Activated CD8-positive, alpha-beta T cell treated with anti-CD3 and anti-CD28 coated beads, Interleukin-2, amount 10 ng/mL, durations not matched to agents 7 days and 5 days (primary cell): ENCODE measurements around the gene NEK10. TPM values are rescaled to one million over a fixed set of nuclear protein-coding genes. Genes with fewer than 3 reads are reported as not detected.
A peak's percentile ranks its signal among the peaks of the same experiment; 100 is the strongest.

Experiments
- ATAC-seq: fragments of 150-1000 bp; cut with Tn5 transposase; one replicate; pipeline ENCODE4 v1.10.0; 2021; ENCODE audit warnings: moderate library complexity
- CTCF ChIA-PET: fragments of 350-600 bp; sonication (Branson Sonifier 250); formaldehyde crosslinking; loops from one replicate; lab custom pipeline; 2021; ENCODE audit warnings: antibody characterized with exemption; lab: Charles Lee
- POLR2A ChIA-PET: fragments of 350-600 bp; sonication (Branson Sonifier 250); formaldehyde crosslinking; loops from one replicate; lab custom pipeline; 2021; ENCODE audit warnings: antibody characterized with exemption; lab: Charles Lee
- DNase-seq: peaks from one replicate; pipeline ENCODE4 v3.0.0-alpha.2; 2020
- H3K27ac Mint-ChIP-seq: one replicate; pipeline ENCODE4 v1.8.0; 2021; ENCODE audit warnings: mild to moderate bottlenecking, mixed read lengths
- H3K27me3 Mint-ChIP-seq: one replicate; pipeline ENCODE4 v1.8.0; 2021; ENCODE audit warnings: low read depth, mixed read lengths
- H3K36me3 Mint-ChIP-seq: one replicate; pipeline ENCODE4 v1.8.0; 2021; ENCODE audit warnings: low read depth, mixed read lengths
- H3K4me1 Mint-ChIP-seq: one replicate; pipeline ENCODE4 v1.8.0; 2021; ENCODE audit warnings: low read depth, mixed read lengths
- H3K4me3 Mint-ChIP-seq: one replicate; pipeline ENCODE4 v1.8.0; 2021; ENCODE audit warnings: mild to moderate bottlenecking, mixed read lengths
- H3K9me3 Mint-ChIP-seq: one replicate; pipeline ENCODE4 v1.8.0; 2022; ENCODE audit warnings: mixed read lengths; ENCODE audit not compliant: insufficient read depth
- total RNA-seq, 2 experiments: library from RNA; stranded (reverse); gene quantifications; one replicate each; pipeline ENCODE4 v1.2.3, GENCODE V29; 2021

Gene NEK10
- total RNA-seq, 2 experiments from 2014 or later: 0.74 to 0.81 TPM

- POLR2A ChIA-PET: no interaction called here
- no peaks in the 10 kb centered on the region for H3K4me1 Mint-ChIP-seq
- H3K27me3 Mint-ChIP-seq: no peaks in the 10 kb centered on the region
- no peak overlapping the region for H3K4me3 Mint-ChIP-seq
- CTCF ChIA-PET: interaction anchor here (0.7 to 1.5 kb wide), 3 partner anchors 30 to 142 kb away, joined by 3 to 5 read pairs (median 4); no protein-coding TSS in a partner anchor
- H3K36me3 Mint-ChIP-seq: no peaks in the 10 kb centered on the region
- no peak overlapping the region for H3K27ac Mint-ChIP-seq
- no peak for DNase-seq
- no peaks in the 10 kb centered on the region for H3K9me3 Mint-ChIP-seq
- ATAC-seq: no peak
Measured at GRCh38 chr3:27325419-27325818, 43.8 kb downstream of the NEK10 start.

GRCh38 chr3:27324686-27325085 lies 44.5 kb downstream of the NEK10 start:
- Mint-ChIP-seq H3K27me3 (no peaks in the 10 kb centered on the region), H3K36me3 (no peaks in the 10 kb centered on the region), H3K9me3 (no peaks in the 10 kb centered on the region), H3K4me3 (no peak overlapping the region), H3K27ac (no peak overlapping the region), H3K4me1 (no peaks in the 10 kb centered on the region)
- POLR2A ChIA-PET: no interaction called here
- no peak for DNase-seq
- CTCF ChIA-PET: interaction anchor here (1.5 kb wide), 1 partner anchor 31 kb away, joined by 5 read pairs; no protein-coding TSS in a partner anchor
- no peak for ATAC-seq

GRCh38 chr3:27323087-27323570 lies 46.1 kb downstream of the NEK10 start:
- no peak for ATAC-seq
- POLR2A ChIA-PET: no interaction called here
- no peaks in the 10 kb centered on the region for H3K4me1 Mint-ChIP-seq
- CTCF ChIA-PET: no interaction called here
- no peaks in the 10 kb centered on the region for H3K9me3 Mint-ChIP-seq
- no peak for DNase-seq
- H3K27ac Mint-ChIP-seq: no peak overlapping the region
- no peaks in the 10 kb centered on the region for H3K36me3 Mint-ChIP-seq
- no peak overlapping the region for H3K4me3 Mint-ChIP-seq
- no peaks in the 10 kb centered on the region for H3K27me3 Mint-ChIP-seq

GRCh38 chr3:27322634-27323033 lies 46.5 kb downstream of the NEK10 start:
- Mint-ChIP-seq H3K27ac (no peak overlapping the region), H3K4me1 (no peaks in the 10 kb centered on the region), H3K4me3 (no peak overlapping the region), H3K27me3 (no peaks in the 10 kb centered on the region), H3K36me3 (no peaks in the 10 kb centered on the region), H3K9me3 (no peaks in the 10 kb centered on the region)
- CTCF ChIA-PET: no interaction called here
- DNase-seq (no peak), ATAC-seq (no peak)
- POLR2A ChIA-PET: no interaction called here

GRCh38 chr3:27319847-27320526 lies 49.2 kb downstream of the NEK10 start:
- POLR2A ChIA-PET: no interaction called here
- no peaks in the 10 kb centered on the region for H3K9me3 Mint-ChIP-seq
- no peaks in the 10 kb centered on the region for H3K4me1 Mint-ChIP-seq
- no peak overlapping the region for H3K4me3 Mint-ChIP-seq
- CTCF ChIA-PET: interaction anchor here (1.8 kb wide), 1 partner anchor 148 kb away, joined by 5 read pairs; no protein-coding TSS in a partner anchor
- no peak for DNase-seq
- ATAC-seq: no peak
- H3K27ac Mint-ChIP-seq: no peak overlapping the region
- H3K36me3 Mint-ChIP-seq: no peaks in the 10 kb centered on the region
- no peaks in the 10 kb centered on the region for H3K27me3 Mint-ChIP-seq

- POLR2A ChIA-PET: no interaction called here
- H3K36me3 Mint-ChIP-seq: no peaks in the 10 kb centered on the region
- H3K4me3 Mint-ChIP-seq: no peak overlapping the region
- H3K27ac Mint-ChIP-seq: no peak overlapping the region
- no peaks in the 10 kb centered on the region for H3K4me1 Mint-ChIP-seq
- no peaks in the 10 kb centered on the region for H3K27me3 Mint-ChIP-seq
- H3K9me3 Mint-ChIP-seq: no peaks in the 10 kb centered on the region
- ATAC-seq: no peak
- no peak for DNase-seq
- CTCF ChIA-PET: no interaction called here
Measured at GRCh38 chr3:27319304-27319703, 49.9 kb downstream of the NEK10 start.

GRCh38 chr3:27317096-27317495 lies 52.1 kb downstream of the NEK10 start:
- DNase-seq (no peak), ATAC-seq (no peak)
- Mint-ChIP-seq H3K4me1 (no peaks in the 10 kb centered on the region), H3K36me3 (no peaks in the 10 kb centered on the region), H3K4me3 (no peak overlapping the region), H3K27me3 (no peaks in the 10 kb centered on the region), H3K27ac (no peak overlapping the region), H3K9me3 (no peaks in the 10 kb centered on the region)
- POLR2A ChIA-PET: no interaction called here
- CTCF ChIA-PET: no interaction called here

- Mint-ChIP-seq H3K36me3 (no peaks in the 10 kb centered on the region), H3K4me3 (no peak overlapping the region), H3K27ac (no peak overlapping the region), H3K4me1 (no peaks in the 10 kb centered on the region), H3K27me3 (peaks cover 1% of the 10 kb centered on the region), H3K9me3 (no peaks in the 10 kb centered on the region)
- CTCF ChIA-PET: no interaction called here
- POLR2A ChIA-PET: no interaction called here
- ATAC-seq: no peak
- DNase-seq: no peak
Measured at GRCh38 chr3:27315003-27315402, 54.2 kb downstream of the NEK10 start.

- Mint-ChIP-seq H3K4me3 (no peak overlapping the region), H3K27me3 (peaks cover 6% of the 10 kb centered on the region), H3K36me3 (no peaks in the 10 kb centered on the region), H3K9me3 (no peaks in the 10 kb centered on the region), H3K27ac (no peak overlapping the region), H3K4me1 (no peaks in the 10 kb centered on the region)
- DNase-seq (peak; percentile 22), ATAC-seq (peak; percentile 64)
- POLR2A ChIA-PET: no interaction called here
- CTCF ChIA-PET: interaction anchor here (1.0 to 3.9 kb wide), 3 partner anchors 155 to 369 kb away, joined by 4 to 19 read pairs (median 7); no protein-coding TSS in a partner anchor
Measured at GRCh38 chr3:27312044-27312668, 57.0 kb downstream of the NEK10 start.

GRCh38 chr3:27311400-27311799 lies 57.8 kb downstream of the NEK10 start:
- DNase-seq (no peak), ATAC-seq (no peak)
- H3K36me3 Mint-ChIP-seq: no peaks in the 10 kb centered on the region
- no peak overlapping the region for H3K4me3 Mint-ChIP-seq
- CTCF ChIA-PET: interaction anchor here (0.7 to 3.9 kb wide), 4 partner anchors 39 to 370 kb away, joined by 3 to 19 read pairs (median 4); no protein-coding TSS in a partner anchor
- H3K27me3 Mint-ChIP-seq: peaks cover 6% of the 10 kb centered on the region
- H3K4me1 Mint-ChIP-seq: no peaks in the 10 kb centered on the region
- POLR2A ChIA-PET: no interaction called here
- H3K27ac Mint-ChIP-seq: no peak overlapping the region
- H3K9me3 Mint-ChIP-seq: no peaks in the 10 kb centered on the region

GRCh38 chr3:27310688-27311087 lies 58.5 kb downstream of the NEK10 start:
- H3K36me3 Mint-ChIP-seq: no peaks in the 10 kb centered on the region
- DNase-seq (no peak), ATAC-seq (no peak)
- peaks cover 6% of the 10 kb centered on the region for H3K27me3 Mint-ChIP-seq
- H3K4me1 Mint-ChIP-seq: no peaks in the 10 kb centered on the region
- no peak overlapping the region for H3K4me3 Mint-ChIP-seq
- POLR2A ChIA-PET: no interaction called here
- CTCF ChIA-PET: interaction anchor here (0.7 to 3.9 kb wide), 4 partner anchors 39 to 370 kb away, joined by 3 to 19 read pairs (median 8); no protein-coding TSS in a partner anchor
- H3K27ac Mint-ChIP-seq: no peak overlapping the region
- H3K9me3 Mint-ChIP-seq: no peaks in the 10 kb centered on the region

GRCh38 chr3:27307566-27307965 lies 61.6 kb downstream of the NEK10 start:
- Mint-ChIP-seq H3K4me3 (no peak overlapping the region), H3K4me1 (no peaks in the 10 kb centered on the region), H3K27ac (no peak overlapping the region), H3K27me3 (peaks cover 6% of the 10 kb centered on the region), H3K9me3 (no peaks in the 10 kb centered on the region), H3K36me3 (no peaks in the 10 kb centered on the region)
- ChIA-PET POLR2A (no interaction called here), CTCF (no interaction called here)
- ATAC-seq (no peak), DNase-seq (no peak)
